HG03139 (cell line): ENCODE data around the gene DLG3.
"Not testable (repeated sequence)": the region's sequence is repeated elsewhere in the genome, so short reads cannot be mapped to it uniquely, and the experiment has no call there.

Experiments used
- ATAC-seq: cut with Tn5 transposase; IDR thresholded peaks from one replicate; pipeline ENCODE4 v1.9.1; 2021; ENCODE audit not compliant: unreplicated experiment

DLG3 gene

GRCh38 chrX:70444326-70444945 is at the start of gene DLG3:
TSS of gene DLG3 (plus strand) at chrX:70444835. CDS start at chrX:70445202, 367 bp downstream.
- no peak for ATAC-seq

GRCh38 chrX:70398899-70399298 is 45.7 kb upstream of the DLG3 start:
- ATAC-seq, result no peak

DNA sequence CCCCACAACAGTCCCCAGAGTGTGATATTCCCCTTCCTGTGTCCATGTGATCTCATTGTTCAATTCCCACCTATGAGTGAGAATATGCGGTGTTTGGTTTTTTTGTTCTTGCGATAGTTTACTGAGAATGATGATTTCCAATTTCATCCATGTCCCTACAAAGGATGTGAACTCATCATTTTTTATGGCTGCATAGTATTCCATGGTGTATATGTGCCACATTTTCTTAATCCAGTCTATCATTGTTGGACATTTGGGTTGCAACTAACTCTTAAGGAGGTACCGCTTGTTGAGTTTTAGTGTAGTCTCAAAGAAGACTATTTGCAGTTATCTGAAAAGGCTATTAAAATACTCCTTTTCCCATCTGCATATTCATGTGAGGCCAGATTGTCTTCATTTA is 44.5 kb upstream of the DLG3 start:
- ATAC-seq, result not testable (repeated sequence)

DNA sequence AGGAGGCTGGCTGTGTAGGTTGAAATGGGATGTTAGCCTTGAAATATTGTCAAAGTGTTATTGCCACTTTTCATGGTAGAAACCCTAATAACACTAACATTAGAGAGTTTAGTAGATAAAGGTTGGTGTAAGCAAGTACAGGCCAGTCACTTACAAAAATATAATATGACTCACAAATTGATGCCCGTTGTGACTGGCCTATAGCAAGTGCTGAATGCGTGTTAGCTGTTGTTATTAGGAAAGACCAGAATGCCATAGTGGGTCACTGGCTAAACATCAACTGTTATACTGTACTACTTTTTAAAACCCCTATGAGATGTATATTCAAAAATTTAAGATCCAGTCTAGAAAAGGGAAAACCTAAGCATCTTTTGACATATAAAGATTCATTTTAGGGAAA is 41.9 kb upstream of the DLG3 start:
- no peak for ATAC-seq

- no peak for ATAC-seq
Observed at GRCh38 chrX:70405003-70405402, 39.6 kb upstream of the DLG3 start.

DNA sequence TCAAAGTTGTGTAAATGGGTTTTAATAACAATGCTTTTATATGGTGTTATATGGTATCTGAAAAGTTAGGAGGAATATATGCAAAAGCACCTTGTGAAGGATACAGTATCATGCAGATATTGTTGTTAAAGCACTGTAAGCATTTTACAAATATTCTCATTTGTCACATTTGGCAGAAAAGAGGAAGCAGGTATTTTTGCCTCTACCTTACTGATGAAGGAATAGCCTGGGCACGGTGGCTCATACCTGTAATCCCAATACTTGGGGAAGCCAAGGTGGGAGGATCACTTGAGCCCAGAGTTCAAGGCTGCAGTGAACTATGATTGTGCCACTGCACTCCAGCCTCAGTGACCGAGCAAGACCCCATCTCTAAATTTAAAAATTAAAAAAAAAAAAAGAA is 33.7 kb upstream of the DLG3 start:
- ATAC-seq, result no peak

- ATAC-seq, result no peak
Observed at GRCh38 chrX:70411475-70411874, 33.2 kb upstream of the DLG3 start.

DNA sequence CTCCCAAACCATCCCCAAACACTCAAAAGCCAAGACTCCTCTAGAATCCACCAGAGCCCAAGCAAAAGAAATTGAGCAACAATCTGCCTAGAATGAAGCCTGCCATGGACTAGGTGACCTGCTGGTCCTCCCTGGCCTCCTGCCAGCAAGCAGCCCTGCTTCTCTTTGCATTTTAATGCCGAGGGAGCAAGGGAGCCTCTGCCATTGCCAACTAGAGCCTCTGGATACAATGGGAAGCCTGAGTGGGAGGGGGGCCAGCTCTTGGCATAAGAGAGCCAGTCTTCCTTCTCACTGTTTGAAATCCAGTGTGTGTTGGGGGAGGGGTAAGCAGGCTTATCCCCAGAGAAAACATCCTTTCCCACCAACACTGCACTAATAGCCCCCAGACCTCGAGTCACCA is 23.0 kb upstream of the DLG3 start:
- ATAC-seq, result no peak

DNA sequence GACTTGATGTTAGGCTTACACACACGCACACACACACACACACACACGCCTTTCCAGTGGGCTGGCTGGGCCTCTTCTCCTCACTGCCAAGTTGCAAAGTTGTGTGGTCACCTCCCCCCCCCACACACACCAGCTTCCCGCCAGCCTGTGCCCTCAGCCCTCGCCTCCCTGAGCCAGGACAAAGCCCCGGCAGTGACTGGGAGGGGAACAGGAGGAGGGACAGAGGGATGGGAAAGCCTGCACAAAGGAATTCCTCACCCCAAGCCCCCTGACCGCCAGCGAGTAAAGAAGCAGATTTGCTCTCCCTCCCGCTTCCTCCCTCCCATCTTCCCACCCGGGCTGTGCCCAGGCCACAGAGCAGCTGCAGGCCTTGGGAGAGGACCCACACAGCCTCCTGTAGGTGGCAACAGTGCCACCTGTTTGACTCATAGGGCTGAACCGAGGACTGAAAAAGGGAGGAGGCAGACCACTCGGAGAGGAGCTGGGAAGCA is 21.7 kb upstream of the DLG3 start, which contains the start of gene GDPD2:
TSS of gene GDPD2 (plus strand) at position 464 of the 491 bp plus-strand sequence. CDS start 1,671 bp downstream, outside the sequence.
- ATAC-seq, result no peak

- no peak for ATAC-seq
Observed at GRCh38 chrX:70423936-70424675, 20.5 kb upstream of the DLG3 start.

DNA sequence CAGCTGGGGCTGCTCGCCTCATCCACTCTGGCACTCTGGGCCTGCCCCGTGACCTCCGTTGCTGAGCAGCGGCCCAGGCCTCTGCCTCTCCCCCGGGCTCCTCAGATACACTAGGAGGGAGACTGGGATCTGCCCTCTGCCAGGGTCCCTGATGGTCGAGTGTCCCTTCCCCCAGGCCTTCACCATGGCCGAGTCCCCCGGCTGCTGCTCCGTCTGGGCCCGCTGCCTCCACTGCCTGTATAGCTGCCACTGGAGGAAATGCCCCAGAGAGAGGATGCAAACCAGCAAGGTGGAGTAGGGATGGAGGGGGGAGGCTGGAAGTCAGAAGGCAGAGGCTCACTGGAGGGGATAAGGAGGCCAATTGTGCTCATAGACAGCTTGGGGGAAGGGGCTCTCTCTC is 19.8 kb upstream of the DLG3 start:
- ATAC-seq, result no peak

- ATAC-seq, result no peak
Observed at GRCh38 chrX:70426286-70427278, 18.1 kb upstream of the DLG3 start.

- ATAC-seq, result no peak
Observed at GRCh38 chrX:70427365-70427764, 17.3 kb upstream of the DLG3 start.

DNA sequence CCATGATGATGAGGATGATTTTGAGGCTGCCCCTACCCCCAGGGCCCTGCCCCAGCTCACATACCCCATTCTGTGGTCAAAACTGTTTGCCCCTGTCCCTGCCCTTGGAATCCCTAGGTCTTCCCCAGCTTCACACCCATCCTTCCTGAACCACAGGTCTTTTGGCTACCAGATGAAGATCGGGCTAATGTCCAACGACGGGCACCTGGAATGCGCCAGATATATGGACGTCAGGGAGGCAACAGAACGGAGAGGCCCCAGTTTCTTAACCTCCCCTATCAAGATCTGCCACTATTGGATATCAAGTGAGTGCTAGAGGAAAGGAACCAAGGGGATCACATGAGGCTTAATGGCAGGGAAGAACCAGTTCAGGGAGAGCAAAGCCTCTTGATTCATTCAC is 14.9 kb upstream of the DLG3 start:
- ATAC-seq, result no peak

GRCh38 chrX:70432936-70433847 is 11.4 kb upstream of the DLG3 start:
- no peak for ATAC-seq

- ATAC-seq, result peak; percentile 57
Observed at GRCh38 chrX:70433848-70434351, 10.7 kb upstream of the DLG3 start.

DNA sequence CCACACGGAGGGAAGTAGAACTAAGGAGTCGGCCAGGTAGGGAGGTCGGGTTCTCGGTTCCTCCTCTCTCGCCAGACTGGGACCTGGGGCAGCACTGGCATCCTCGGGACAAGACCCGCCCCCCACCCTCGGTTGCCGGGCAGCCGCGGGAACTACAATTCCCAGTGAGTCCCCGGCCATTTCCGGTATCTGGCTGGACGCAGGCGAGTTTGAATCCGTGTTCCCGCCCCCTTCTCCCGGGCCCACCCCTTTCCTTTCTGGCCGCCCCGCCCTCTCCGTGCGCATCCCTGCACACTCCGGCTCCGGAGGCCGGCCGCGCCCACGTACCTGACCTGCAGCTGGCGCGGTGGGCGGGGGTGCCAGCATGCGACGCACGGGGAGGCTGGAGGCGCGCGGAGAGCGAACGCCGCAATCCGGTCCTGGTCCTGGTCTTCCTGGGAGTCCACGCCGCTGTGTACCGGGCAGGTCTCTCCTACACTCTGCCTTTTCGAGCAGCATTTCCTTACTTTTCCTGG is 10.2 kb upstream of the DLG3 start:
- ATAC-seq, result peak; percentile 52

GRCh38 chrX:70434914-70435586 is 9.6 kb upstream of the DLG3 start:
- no peak for ATAC-seq

DNA sequence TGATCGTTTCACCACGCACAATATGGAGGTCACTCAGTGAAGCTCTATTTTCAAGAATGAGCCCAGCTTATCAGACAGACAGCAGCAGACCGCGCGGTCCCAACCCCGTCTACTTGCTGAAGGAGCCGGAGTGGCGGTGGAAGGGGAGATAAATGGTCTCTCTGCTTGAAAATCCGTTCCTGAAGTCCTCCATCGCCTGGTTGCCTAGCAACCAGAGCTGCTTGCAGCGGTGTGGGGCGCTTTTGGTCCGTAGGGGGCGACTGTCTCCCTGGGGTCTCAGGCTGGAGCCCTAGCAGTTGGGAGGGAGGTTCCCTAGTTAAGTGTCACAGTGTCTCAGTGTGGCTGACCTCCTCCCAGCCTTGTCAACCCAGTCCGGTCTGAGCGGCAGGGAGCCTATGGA is 8.3 kb upstream of the DLG3 start:
- no peak for ATAC-seq
